ENCODE data around the gene RPS6KA2.

Gene RPS6KA2

DNA sequence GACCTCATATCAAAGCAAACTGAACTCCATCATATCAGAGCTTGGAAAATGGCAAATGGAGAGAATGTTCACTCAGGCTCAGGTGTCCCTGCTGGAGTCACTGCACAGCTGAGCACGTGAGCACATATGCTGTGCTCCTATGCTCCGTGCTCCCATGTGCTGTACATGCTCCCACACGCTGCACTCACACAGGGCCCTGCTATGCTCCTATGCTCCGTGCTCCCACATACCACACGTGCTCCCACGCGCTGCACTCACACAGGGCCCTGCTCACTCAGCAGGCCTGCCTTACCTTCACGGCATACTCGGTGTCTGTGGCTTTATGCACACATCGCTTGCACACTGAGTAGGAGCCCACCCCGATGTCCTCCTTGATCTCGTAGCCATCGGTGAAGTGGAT is 178.6 kb downstream of the RPS6KA2 start:
- TF ChIP-seq, protein P1, sequence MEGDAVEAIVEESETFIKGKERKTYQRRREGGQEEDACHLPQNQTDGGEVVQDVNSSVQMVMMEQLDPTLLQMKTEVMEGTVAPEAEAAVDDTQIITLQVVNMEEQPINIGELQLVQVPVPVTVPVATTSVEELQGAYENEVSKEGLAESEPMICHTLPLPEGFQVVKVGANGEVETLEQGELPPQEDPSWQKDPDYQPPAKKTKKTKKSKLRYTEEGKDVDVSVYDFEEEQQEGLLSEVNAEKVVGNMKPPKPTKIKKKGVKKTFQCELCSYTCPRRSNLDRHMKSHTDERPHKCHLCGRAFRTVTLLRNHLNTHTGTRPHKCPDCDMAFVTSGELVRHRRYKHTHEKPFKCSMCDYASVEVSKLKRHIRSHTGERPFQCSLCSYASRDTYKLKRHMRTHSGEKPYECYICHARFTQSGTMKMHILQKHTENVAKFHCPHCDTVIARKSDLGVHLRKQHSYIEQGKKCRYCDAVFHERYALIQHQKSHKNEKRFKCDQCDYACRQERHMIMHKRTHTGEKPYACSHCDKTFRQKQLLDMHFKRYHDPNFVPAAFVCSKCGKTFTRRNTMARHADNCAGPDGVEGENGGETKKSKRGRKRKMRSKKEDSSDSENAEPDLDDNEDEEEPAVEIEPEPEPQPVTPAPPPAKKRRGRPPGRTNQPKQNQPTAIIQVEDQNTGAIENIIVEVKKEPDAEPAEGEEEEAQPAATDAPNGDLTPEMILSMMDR (conservative IDR thresholded peaks at IDR 0.05; ENCODE audit: low read length), result no peak
- no peak overlapping the region for H3K4me3 ChIP-seq (ENCODE audit: low read length)
- DNase-seq (ENCODE audit: low read depth), result no peak

DNA sequence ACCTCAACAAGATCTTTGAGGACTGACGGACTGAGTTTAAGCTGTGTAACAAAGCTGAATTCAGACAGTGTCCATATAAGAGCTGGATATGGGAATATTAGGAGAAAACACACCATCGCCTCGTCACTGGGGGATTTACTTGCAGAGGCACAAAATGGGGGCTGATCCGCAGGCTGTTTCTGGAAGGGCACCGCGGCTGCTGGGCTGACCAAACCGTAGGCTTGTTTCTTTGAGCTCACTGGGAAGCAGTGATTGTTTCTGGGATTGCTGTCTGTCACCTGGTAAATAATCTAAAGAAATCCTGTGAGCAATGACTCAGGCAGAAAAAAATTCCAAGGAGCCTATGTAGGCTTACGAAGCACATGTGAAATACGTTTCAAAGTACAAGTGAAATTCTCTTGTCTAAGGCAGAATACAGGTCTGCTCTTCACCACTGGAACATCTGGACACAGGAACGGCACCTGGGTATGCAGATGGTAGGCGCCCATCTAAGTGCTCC is 180.4 kb downstream of the RPS6KA2 start:
- TF ChIP-seq, protein P1 (conservative IDR thresholded peaks at IDR 0.05; ENCODE audit: low read length), result no peak
- H3K4me3 ChIP-seq (ENCODE audit: low read length), result no peak overlapping the region
- no peak for DNase-seq (ENCODE audit: low read depth)

DNA sequence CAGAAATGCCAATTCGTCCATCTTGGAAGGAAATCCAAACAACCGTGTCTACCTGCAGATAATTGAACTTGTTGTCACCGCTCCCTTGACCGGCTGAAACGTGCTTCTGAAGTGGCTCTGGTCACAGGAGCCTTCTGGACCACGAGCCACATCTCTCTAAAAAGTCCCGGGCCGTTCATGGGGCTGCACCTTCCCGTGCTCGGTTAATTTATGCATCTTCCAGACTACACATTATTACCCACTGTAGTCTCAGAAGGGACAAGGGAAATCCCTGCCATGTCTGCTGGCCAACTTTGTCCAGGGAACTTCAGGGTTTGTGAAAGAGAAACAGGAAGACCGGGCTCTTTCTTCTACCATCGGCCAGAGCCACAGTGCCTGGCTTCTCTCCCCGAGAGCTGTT is 180.9 kb downstream of the RPS6KA2 start:
- TF ChIP-seq, protein P1 (conservative IDR thresholded peaks at IDR 0.05; ENCODE audit: low read length), result no peak
- H3K4me3 ChIP-seq (ENCODE audit: low read length), result no peak overlapping the region
- DNase-seq (ENCODE audit: low read depth), result no peak

DNA sequence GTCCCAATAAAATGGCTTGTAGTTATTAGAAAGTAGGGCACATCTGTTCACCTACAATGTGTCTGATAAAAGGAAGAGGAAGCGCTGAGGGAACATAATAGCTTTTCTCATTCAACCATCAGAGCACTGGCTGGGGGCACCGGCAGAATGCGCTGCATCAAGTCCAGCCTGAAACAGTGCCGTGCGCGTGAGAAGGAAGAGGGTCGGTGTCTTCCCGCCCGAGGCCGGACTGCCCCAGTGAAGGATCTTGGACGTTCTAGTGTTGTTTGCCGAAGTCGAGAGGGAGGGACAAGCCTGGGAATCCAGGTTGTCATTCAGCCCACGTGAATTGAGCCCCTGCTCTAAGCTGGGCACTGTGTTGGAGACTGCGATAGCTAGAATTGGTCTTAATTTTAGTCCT is 182.6 kb downstream of the RPS6KA2 start:
- no peak for DNase-seq (ENCODE audit: low read depth)
- TF ChIP-seq, protein P1 (conservative IDR thresholded peaks at IDR 0.05; ENCODE audit: low read length), result no peak
- H3K4me3 ChIP-seq (ENCODE audit: low read length), result no peak overlapping the region

DNA sequence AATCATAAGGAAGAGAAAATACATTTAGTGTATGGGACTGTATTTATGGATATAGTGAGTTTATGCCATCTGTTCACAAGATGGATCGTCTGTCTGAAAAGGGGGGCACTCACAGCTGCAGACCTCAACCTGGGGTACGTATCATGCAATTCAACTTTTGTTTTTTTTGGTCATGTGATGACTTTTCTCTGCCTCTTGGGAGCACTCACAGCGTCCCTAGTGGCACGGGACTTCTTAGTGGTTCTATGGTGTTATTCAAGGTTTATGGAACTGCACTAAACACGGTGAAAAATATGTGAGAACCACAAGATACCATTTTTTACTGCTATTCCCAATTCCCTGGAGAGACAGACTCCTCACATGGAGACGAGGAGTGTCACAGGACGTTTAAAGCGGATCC is 183.9 kb downstream of the RPS6KA2 start:
- no peak for DNase-seq (ENCODE audit: low read depth)
- no peak overlapping the region for H3K4me3 ChIP-seq (ENCODE audit: low read length)
- TF ChIP-seq, protein P1 (conservative IDR thresholded peaks at IDR 0.05; ENCODE audit: low read length), result 0 out of 2 replicates have a peak, but pooled peaks have one; percentile 2

DNA sequence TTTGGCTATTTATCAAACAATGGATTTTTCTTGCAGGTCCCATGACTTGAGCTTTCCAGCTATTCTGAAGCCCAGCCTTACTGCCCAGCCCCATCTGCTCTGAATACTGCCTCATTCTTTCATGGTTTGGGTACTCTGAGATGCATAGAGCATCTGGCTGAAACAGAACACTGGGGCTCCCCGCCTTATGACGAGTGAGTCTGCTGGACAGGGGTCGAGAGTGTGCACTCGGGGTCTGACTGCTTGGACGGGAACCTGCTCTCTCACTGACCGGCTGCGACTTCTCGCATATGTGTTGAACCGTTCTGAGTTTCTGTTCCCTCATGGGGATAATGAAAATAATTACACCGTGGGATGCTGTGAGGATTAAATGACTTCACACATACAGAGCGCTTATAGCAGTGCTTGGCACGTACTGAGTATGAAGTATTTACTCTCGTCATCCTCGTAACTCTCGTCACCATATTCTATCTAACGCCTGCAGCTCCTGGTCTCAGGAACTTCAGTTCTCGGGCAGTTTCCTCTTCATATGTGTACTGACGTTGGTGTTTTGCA is 184.8 kb downstream of the RPS6KA2 start:
- H3K4me3 ChIP-seq (ENCODE audit: low read length), result no peak overlapping the region
- TF ChIP-seq, protein P1 (conservative IDR thresholded peaks at IDR 0.05; ENCODE audit: low read length), result no peak
- no peak for DNase-seq (ENCODE audit: low read depth)

DNA sequence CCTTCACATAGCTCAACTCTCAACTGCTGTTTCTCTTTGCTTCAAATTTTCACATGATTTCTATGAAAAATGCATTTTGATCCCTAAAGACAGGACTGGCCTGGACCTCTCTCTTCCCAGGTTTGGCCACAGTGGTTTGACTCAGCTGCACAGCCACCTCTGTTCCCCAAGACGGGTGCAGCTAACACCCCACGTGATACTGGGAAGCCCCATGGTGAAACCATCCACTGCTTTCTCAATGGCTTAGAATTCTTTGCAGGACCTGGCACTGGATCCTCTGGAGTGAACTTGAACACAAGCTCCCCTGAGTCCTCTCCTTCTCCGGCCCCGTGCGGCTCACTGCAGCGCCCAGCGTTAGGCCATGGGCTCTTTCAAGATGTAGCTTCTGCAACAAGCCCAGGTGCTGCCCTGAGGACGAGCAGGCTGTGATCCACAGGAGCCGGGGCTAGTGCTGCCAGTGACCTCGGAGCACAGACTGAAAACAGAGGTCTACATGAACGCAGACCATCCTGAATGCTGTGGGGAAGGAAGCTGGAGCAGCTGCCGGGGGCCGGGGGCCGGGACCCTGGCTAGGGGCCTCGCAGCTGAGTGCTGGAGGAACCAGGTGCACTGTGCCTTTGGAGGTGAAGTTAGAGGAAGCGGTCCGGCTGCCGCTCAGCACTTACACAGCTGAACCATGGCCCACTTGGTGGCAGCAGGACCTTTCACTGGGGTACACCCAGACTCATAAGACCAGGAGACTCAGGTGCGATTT is 185.5 kb downstream of the RPS6KA2 start:
- TF ChIP-seq, protein P1 (conservative IDR thresholded peaks at IDR 0.05; ENCODE audit: low read length), result no peak
- no peak for DNase-seq (ENCODE audit: low read depth)

More for the DNA sequence above, 185.5 kb downstream of the RPS6KA2 start:
- no peak overlapping the region for H3K4me3 ChIP-seq (ENCODE audit: low read length)

Measured in AG10803 (cell line).